HG02840 (cell line): ENCODE results near the gene PPP2R5C.

Source experiments
- ATAC-seq: cut with Tn5 transposase; IDR thresholded peaks from one replicate; pipeline ENCODE4 v1.9.1; 2021; ENCODE audit warnings: mild to moderate bottlenecking, moderate library complexity, moderate number of reproducible peaks; ENCODE audit not compliant: unreplicated experiment, low FRiP score

Gene PPP2R5C

DNA sequence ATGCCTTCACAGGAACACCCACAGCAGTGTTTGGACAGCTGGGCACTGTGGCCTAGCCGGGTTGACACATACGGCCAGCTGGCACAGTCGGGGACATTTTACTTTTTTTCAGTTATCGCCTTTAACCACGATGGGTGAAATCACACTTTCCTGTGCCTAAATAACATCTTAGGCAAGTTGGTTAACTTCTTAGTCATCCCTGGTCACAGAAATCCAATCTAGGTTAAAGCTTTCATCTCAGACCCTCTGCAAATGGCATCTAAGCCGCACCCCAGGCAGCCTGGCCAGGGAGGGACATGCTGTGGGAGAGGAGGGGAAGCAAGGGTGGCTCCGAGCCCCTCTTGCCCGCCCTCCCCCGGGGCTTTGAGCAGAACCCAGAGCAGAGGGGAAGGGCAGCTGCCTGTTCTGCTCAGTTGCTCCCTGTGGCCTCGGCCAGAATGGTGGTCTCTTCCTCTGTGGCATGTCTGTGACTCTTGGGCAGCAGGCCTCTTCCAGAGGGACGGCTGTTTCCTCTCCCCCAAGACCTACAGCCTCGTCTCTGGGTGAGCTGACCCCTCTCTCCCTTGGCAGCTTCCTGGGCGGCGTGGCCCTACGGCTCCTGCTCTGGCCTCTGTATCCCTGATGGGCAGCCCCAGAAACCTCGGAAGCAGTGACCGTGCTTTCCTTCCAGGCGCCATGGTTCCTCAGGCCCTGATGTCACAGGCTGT is 117.5 kb downstream of the PPP2R5C start:
- no peak for ATAC-seq

GRCh38 chr14:101879529-101880336 is 118.2 kb downstream of the PPP2R5C start:
- no peak for ATAC-seq

DNA sequence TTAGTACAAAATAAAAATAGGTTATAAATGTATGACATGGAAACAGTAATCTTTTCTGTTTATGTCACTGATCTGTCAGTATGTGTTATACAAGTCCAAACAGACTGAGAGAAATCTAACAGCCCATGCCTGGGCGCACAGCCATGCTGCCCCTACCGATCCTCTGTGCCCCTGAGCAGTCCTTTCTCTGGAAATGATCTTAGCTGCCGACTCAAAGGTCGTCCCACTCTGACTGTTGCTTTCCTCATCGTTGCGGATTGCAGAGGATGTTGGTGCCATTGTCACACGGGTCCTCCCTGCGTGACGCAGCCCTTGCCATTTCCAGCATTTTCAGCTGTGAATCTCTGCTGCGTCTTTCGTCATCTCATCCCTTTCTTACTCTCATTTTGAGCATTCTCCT is 119.9 kb downstream of the PPP2R5C start:
- ATAC-seq = no peak

GRCh38 chr14:101882141-101882935 is 120.8 kb downstream of the PPP2R5C start:
- ATAC-seq = no peak

DNA sequence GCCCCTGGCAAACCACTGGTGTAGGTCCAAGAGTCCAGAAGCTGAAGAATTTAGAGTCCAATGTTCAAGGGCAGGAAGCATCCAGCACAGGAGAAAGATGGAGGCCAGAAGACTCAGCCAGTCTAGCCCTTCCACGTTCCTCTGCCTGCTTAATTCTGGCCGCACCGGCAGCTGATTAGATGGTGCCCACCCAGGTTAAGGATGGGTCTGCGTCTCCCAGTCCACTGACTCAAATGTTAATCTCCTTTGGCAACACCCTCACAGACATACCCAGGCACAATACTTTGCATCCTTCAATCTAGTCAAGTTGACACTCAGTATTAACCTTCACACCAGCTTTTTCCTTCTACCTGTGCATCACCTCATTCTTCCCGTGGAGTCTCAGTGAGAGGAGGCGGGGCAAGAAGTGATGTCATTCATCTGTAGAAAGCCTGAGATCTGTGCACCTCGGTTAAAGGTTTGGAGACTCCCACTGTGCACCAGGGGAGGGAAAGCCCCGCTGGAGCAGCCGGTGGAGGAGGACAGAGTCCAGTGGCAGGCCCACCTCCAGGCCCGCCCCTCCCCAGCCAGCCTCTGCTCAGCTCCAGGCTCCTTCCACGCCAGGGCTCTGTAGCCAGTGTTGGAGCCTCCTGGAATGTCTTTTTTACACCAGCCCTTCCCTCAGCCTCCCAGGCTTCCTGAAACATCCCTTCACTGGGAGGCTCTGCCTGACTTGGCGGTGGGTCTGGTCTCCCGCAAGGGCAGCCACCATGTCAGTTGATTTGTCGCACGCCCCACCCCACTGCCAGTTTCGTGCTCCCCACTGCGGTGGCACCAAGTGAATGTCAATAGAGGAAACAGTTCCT is 122.8 kb downstream of the PPP2R5C start:
- ATAC-seq = no peak

GRCh38 chr14:101884934-101885576 is 123.5 kb downstream of the PPP2R5C start:
- no peak for ATAC-seq

DNA sequence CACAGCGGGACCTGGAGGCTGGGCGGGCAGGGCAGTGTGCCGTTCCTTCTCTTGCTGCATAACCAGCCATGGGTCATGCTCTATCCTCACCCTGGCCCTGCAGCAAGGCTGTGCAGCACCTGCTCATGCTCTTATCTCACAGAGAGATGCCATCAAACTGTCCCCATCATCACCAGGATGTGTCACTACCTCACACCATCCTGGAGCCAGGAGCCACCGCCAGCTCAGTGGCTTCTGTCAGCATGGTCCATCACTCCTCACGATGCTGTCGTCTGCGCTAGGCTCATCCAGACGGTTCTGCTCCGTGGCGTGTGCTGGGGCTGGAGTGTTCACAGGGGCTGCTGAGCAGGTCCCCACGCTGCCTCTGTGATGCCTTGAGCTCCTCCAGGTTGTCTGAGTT is 125.7 kb downstream of the PPP2R5C start:
- ATAC-seq = no peak

DNA sequence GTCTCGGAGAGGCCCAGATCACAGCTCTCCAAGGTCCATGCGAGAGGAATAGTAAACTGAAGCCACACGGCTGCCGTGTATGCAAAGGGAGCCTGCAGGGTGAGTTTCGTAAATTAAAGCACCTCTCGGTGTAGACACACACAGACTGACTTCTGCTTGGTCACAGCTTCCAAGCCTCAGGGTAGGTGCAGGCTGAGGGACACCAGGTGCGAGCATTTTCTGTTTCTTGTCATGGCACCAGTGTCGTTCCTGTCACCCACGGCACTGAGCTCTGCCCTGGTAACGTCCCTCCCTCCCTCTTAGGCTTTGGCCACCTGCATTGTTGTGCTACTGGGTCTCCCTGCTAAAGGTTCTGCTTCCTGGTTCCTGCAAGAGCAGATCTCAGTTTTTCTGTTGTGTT is 126.7 kb downstream of the PPP2R5C start:
- no peak for ATAC-seq

DNA sequence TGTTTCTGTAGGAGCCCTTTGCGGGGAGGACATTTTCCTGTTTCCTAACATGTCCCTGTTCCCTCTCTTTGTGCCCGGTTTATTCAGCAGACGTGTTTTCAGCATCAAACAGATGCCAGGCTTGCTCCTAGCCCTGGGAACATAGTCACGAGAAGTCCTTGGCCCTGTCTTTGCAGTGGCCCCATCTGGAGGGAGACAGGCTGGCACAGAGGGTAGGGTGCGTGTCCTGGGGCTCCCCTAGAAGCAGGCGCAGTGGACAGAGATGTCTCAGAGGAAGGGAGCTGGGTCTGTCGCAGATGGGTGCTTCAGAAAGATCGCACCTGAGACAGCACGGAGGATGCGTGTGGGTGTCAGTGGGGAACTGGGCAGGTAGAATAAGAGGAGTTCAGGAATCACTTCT is 127.9 kb downstream of the PPP2R5C start:
- no peak for ATAC-seq

DNA sequence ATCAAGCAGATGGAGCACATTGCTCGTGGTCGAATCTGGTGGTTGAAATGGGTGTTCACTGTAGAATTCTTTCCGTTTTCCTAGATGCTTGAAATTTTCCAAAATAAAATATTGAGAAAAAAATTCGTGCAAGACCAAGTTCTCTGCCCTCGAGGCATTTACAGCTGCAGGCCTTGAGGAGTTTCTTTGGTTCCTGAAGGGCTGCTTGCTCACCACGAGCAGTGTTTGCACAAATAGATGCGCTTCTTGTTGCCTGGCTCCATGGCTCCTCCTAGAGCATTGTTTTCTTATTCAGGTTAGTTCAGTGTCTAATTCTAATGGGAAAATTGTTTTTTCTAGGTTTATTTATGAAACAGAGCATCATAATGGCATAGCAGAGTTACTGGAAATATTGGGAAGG is 128.4 kb downstream of the PPP2R5C start:
- ATAC-seq = no peak

DNA sequence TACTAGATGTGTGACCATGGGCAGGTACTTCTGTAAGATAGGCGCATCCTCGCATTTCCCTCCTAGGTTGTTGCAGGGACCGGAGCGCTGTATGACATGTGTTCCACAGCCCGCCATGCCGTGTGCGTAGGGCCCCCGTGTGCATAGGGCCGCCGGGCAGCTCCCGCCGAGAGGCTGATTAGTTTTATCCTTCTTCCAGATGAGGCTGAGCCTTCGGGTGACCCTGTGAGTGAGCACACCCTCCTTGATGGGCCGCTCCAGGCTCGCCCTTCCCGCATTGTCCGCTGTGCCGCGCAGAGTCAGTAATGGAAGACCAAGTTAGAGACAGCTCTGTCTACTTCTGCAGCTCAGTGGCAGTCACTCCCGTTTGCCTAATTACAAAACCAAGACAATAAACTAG is 130.0 kb downstream of the PPP2R5C start:
- no peak for ATAC-seq

GRCh38 chr14:101893759-101894158 is 132.2 kb downstream of the PPP2R5C start:
- no peak for ATAC-seq

DNA sequence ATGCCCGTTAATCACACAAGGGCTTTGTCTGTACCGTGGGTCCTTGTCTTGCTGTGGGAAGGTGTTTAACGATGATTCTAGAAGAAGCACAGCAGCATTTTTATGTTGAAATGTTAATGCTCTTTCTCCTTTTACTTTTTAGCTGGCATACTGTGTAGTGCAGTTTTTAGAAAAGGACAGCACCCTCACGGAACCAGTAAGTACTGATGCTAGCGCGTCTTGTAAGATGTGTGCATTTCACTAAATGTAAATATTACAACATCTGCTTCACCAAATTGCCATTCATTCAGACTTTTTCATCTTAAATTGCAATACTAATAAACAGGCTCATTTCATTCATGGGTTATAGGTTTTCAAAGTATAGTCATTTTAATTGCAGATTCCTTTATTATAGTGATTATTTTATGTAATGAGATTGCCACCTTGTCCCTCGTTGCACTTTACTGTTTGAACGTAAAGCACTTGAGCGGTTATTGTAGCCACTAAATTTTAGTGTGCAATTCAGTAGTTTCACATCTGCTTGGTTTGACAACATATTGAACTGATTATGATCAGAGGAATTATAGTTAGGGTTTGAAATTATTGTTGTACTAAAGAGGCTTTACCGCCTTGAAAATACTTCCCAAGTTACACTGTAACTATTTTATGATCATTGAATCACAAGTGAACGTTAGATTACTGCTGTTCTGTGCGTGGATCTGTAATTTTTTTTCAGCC is 133.0 kb downstream of the PPP2R5C start:
- ATAC-seq = no peak

DNA sequence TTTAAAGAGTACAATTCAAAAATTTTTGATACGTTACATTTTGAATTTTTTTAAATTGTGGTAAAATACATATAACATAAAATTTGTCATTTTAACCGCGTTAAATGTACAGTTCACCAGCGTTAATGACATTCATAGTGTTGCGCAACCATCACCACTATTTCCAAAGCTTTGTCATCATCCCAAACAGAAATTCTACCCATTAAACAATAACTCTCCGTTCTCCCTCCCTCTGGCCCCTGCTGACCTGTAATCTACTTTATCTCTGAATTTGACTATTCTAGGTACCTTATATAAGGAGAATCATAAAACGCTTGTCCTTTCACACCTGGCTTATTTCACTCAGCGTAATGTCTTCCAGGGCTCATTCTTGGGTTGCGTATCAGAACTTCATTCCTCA is 133.7 kb downstream of the PPP2R5C start:
- no peak for ATAC-seq

DNA sequence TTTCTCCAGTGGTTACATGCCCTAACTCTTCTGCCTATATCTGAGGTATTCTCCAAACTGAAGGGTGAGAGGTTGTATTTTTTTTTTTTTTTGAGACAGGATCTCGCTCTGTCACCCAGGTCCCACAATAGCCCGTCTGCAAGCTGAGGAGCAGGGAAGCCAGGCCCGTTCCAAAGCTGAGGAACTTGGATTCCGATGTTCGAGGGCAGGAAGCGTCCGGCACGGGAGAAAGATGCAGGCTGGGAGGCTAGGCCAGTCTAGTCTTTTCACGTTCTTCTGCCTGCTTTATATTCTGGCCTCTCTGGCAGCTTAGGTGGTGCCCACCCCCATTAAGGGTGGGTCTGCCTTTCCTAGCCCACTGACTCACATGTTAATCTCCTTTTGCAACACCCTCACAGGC is 135.8 kb downstream of the PPP2R5C start:
- ATAC-seq = no peak

- no peak for ATAC-seq
Measured at GRCh38 chr14:101898416-101898815, 136.9 kb downstream of the PPP2R5C start.

DNA sequence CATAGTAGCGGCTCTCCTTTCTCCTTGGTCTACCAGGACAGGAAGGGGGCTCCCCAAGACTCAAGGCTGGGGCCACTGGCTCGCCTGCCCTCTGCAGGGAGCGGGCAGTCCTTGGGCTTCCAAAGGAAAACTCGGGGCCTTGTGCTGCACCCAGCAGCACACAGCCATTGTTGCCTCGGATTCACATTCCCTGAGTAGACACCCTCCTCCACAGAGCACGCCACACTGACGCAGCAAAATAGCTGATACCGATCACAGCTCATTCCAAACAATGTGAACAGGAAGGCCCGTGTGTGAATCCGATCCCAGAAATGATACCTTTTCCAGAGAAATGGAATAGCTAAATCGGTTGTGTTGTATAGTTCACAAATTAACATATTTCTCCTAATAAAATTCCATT is 137.8 kb downstream of the PPP2R5C start:
- ATAC-seq = no peak

GRCh38 chr14:101900253-101900652 is 138.7 kb downstream of the PPP2R5C start:
- no peak for ATAC-seq

GRCh38 chr14:101903111-101903561 is 141.6 kb downstream of the PPP2R5C start:
- no peak for ATAC-seq
